Prostate gland (tissue), 2 donors: Measurements from ENCODE around the gene OTULINL.

Experiments used
- POLR2AphosphoS5 ChIP-seq: sonication (generic); formaldehyde crosslinking; IDR thresholded peaks from one replicate; pipeline ENCODE4 v1.6.1; 2017; ENCODE audit warnings: antibody characterized with exemption
- TF ChIP-seq, protein P1 (sequence below), 4 experiments: fragments of 200-600 bp in 2 of 4; fragments of 450-650 bp in 2 of 4; sonication (generic) in 2 of 4; IDR thresholded peaks; 1 replicate in 3 of 4; 2 replicates in 1 of 4; pipeline ENCODE4 v1.5.1; 2016 to 2019; ENCODE audit warnings: antibody characterized with exemption in 4 of 4, mild to moderate bottlenecking in 2 of 4, moderate library complexity in 2 of 4

DNA sequence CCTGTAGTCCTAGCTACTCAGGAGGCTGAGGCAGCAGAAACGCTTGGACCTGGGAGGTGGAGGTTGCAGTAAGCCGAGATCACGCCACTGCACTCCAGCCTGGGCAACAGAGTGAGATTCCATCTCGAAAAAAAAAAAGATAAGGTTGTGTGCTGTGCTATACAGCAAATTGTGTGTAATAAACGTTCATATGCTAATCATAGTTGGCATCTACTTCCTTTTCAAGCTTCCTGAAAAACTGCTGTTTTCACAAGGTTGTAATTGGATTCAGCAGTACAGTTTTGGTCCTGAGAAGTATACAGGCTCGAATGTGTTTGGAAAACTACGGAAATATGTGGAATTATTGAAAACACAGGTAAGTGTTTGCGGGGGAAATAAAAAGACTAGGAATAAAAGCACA, 25.5 kb downstream of the OTULINL start:
- TF ChIP-seq, protein P1, sequence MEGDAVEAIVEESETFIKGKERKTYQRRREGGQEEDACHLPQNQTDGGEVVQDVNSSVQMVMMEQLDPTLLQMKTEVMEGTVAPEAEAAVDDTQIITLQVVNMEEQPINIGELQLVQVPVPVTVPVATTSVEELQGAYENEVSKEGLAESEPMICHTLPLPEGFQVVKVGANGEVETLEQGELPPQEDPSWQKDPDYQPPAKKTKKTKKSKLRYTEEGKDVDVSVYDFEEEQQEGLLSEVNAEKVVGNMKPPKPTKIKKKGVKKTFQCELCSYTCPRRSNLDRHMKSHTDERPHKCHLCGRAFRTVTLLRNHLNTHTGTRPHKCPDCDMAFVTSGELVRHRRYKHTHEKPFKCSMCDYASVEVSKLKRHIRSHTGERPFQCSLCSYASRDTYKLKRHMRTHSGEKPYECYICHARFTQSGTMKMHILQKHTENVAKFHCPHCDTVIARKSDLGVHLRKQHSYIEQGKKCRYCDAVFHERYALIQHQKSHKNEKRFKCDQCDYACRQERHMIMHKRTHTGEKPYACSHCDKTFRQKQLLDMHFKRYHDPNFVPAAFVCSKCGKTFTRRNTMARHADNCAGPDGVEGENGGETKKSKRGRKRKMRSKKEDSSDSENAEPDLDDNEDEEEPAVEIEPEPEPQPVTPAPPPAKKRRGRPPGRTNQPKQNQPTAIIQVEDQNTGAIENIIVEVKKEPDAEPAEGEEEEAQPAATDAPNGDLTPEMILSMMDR (IDR thresholded peaks at IDR 0.05): no peak
- TF ChIP-seq POLR2AphosphoS5: no peak
